ENCODE measurements around the gene NHEJ1. TPM values are rescaled to one million over a fixed set of nuclear protein-coding genes. Genes with fewer than 3 reads are reported as not detected.

The NHEJ1 gene
- total RNA-seq, 1 experiment from 2014 or later, result 20.8 TPM

DNA sequence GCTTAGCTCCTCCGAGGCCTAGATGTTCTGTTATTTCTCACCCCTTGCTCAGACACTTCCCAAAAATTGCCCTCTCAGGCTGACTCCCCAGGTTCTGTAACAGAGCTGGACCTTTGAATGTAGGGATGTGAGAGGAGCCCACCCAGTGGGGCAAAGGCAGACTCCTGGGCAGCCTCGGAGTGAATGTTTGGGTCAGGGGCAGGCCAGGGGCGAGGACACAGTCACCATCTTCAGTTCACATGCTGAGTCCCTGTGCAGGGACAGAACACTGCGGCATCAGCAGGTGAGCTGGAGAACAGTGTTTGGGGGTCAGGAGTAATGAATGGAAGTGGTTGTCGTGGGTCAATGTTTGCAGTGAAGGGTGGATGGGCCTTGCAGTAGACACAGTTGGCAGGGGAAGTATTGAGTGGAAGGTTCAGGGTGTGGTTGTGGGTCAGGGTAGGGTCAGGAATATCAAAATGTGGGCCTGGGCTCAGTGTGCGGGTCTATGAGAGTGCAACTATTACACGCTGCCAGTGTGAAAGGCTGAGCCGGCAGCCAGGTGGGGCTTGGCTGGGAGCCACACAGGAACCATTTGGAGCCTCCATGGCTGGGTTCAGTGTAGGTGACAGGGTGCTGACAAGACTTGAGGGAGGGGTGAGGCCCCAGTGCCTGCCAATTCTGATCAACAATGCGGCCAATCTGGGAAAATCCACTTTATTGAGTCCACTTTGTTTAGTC is 104.3 kb downstream of the NHEJ1 start:
- no peak overlapping the region for H2BK12ac ChIP-seq (ENCODE audit: insufficient read length, low read depth, low read length)
- H3K4me1 ChIP-seq (ENCODE audit: insufficient read depth, low read length), result no peaks in the 10 kb centered on the region
- Mint-ChIP-seq H3K27ac (no peak overlapping the region), H3K4me1 (peaks cover 11 to 19% of the 10 kb centered on the region in 2 experiments), H3K4me3 (peak overlapping the region in 1 of 2 experiments; percentile 64; a peak in 2 of 5 replicates), H3K36me3 (ENCODE audit: insufficient read depth in 1 of 3, low read depth in 3 of 3) (no peaks in the 10 kb centered on the region), H3K27me3 (ENCODE audit: low read depth) (peaks cover 91% of the 10 kb centered on the region), H3K9me3 (peaks cover 0 to under 1% of the 10 kb centered on the region in 2 experiments; a peak in 2 of 5 replicates)
- H2BK15ac ChIP-seq (ENCODE audit: low read depth, low read length), result no peak overlapping the region
- no CpG with 5 or more reads among the region's 9 CpGs for WGBS (ENCODE audit: extremely low coverage, insufficient read length, low lambda C conversion rate)
- H3K27ac ChIP-seq (ENCODE audit: insufficient read length, low read depth, low read length), result no peak overlapping the region
- H2AFZ ChIP-seq (ENCODE audit: low read length), result no peak overlapping the region
- no peak overlapping the region for H2BK5ac ChIP-seq (ENCODE audit: insufficient read length, low read length)
- no peak overlapping the region for H3K23ac ChIP-seq (ENCODE audit: insufficient read length, low read depth, low read length)
- peaks cover 3% of the 10 kb centered on the region for H3K23me2 ChIP-seq (ENCODE audit: insufficient read length, low read depth, low read length, poor library complexity, severe bottlenecking)
- H3K79me2 ChIP-seq (ENCODE audit: insufficient read depth, low read length), result no peaks in the 10 kb centered on the region
- H3K79me1 ChIP-seq (ENCODE audit: insufficient read depth, low read depth, low read length, poor library complexity, severe bottlenecking), result no peaks in the 10 kb centered on the region
- H2BK120ac ChIP-seq (ENCODE audit: low read depth, low read length, poor library complexity, severe bottlenecking), result no peak overlapping the region
- H3K18ac ChIP-seq (ENCODE audit: insufficient read length, low read depth, low read length), result no peak overlapping the region
- TF ChIP-seq, protein P1, sequence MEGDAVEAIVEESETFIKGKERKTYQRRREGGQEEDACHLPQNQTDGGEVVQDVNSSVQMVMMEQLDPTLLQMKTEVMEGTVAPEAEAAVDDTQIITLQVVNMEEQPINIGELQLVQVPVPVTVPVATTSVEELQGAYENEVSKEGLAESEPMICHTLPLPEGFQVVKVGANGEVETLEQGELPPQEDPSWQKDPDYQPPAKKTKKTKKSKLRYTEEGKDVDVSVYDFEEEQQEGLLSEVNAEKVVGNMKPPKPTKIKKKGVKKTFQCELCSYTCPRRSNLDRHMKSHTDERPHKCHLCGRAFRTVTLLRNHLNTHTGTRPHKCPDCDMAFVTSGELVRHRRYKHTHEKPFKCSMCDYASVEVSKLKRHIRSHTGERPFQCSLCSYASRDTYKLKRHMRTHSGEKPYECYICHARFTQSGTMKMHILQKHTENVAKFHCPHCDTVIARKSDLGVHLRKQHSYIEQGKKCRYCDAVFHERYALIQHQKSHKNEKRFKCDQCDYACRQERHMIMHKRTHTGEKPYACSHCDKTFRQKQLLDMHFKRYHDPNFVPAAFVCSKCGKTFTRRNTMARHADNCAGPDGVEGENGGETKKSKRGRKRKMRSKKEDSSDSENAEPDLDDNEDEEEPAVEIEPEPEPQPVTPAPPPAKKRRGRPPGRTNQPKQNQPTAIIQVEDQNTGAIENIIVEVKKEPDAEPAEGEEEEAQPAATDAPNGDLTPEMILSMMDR (conservative IDR thresholded peaks at IDR 0.05), result no peak
- H2BK20ac ChIP-seq (ENCODE audit: low read depth, low read length, poor library complexity, severe bottlenecking), result no peak overlapping the region
- H3K27me3 ChIP-seq (ENCODE audit: insufficient read depth, low read length), result peaks cover 51% of the 10 kb centered on the region
- H3K9ac ChIP-seq (ENCODE audit: extremely low read depth, insufficient read length, low read length), result no peak overlapping the region
- DNase-seq, result no peak
- H3K4ac ChIP-seq (ENCODE audit: low read depth, low read length), result no peak overlapping the region
- H3K4me2 ChIP-seq (ENCODE audit: insufficient read depth, insufficient read length, low read length), result no peak overlapping the region
- H4K91ac ChIP-seq (ENCODE audit: insufficient read length, low read depth, low read length), result no peak overlapping the region
- no peak overlapping the region for H3K14ac ChIP-seq (ENCODE audit: insufficient read depth, low read length)
- H3T11ph ChIP-seq (ENCODE audit: low read length), result no peak overlapping the region
- H4K8ac ChIP-seq (replicated peaks; ENCODE audit: insufficient read length, low read depth, low read length), result no peak overlapping the region
- no peak overlapping the region for H3K56ac ChIP-seq (ENCODE audit: insufficient read length, low read depth, low read length)
- H4K20me1 ChIP-seq (ENCODE audit: control insufficient read depth, insufficient read depth, insufficient read length), result no peaks in the 10 kb centered on the region
- no peaks in the 10 kb centered on the region for H3K9me3 ChIP-seq (ENCODE audit: control insufficient read depth, low read depth, low read length)
- no peak overlapping the region for H4K5ac ChIP-seq (ENCODE audit: insufficient read length, low read depth, low read length)
- H2AK5ac ChIP-seq (ENCODE audit: insufficient read length, low read length), result no peak overlapping the region

Measured in H9 (cell line).